Heart left ventricle (tissue), 16 donors: ENCODE results near the gene WDR6. TPM values are rescaled to one million over a fixed set of nuclear protein-coding genes. Genes with fewer than 3 reads are reported as not detected.
A peak's percentile ranks its signal among the peaks of the same experiment; 100 is the strongest.

Experiments used
- ATAC-seq, 4 donors: fragments of 200-7000 bp; cut with Tn5 transposase; one replicate each; pipeline ENCODE4 v1.9.1; 2020 to 2022; ENCODE audit warnings: moderate library complexity in 4 of 4, mild to moderate bottlenecking in 3 of 4, moderate number of reproducible peaks in 1 of 4
- DNase-seq, 5 donors: peaks; one replicate each; pipeline ENCODE4 v3.0.0-alpha.2; 2020
- H3K27ac ChIP-seq, 12 donors: fragments of 200-600 bp; sonication (generic) in 4 of 12; one replicate each; pipeline versions ENCODE4 v1.5.0 to v1.8.0; 2016 to 2022; ENCODE audit warnings: mild to moderate bottlenecking in 2 of 12
- H3K27me3 ChIP-seq, 9 donors: fragments of 200-600 bp; sonication (generic) in 2 of 9; one replicate each; pipeline versions ENCODE4 v1.5.1 to v1.8.0; 2016 to 2022; ENCODE audit warnings: mild to moderate bottlenecking in 3 of 9
- H3K36me3 ChIP-seq, 9 donors: fragments of 200-600 bp; sonication (generic) in 2 of 9; one replicate each; pipeline versions ENCODE4 v1.5.0 to v1.8.0; 2018 to 2022; ENCODE audit warnings: mild to moderate bottlenecking in 2 of 9
- H3K4me1 ChIP-seq, 12 donors: fragments of 200-600 bp; sonication (generic) in 4 of 12; one replicate each; pipeline versions ENCODE4 v1.5.0 to v1.8.0; 2016 to 2022; ENCODE audit warnings: mild to moderate bottlenecking in 3 of 12
- H3K4me3 ChIP-seq, 12 donors: fragments of 200-600 bp; sonication (generic) in 4 of 12; one replicate each; pipeline versions ENCODE4 v1.5.0 to v1.8.0; 2017 to 2022; ENCODE audit warnings: mild to moderate bottlenecking in 9 of 12, moderate library complexity in 4 of 12
- H3K9me3 ChIP-seq, 12 donors: fragments of 200-600 bp; sonication (generic) in 4 of 12; one replicate each; pipeline versions ENCODE4 v1.5.0 to v1.8.0; 2016 to 2022; ENCODE audit warnings: mild to moderate bottlenecking in 1 of 12
- POLR2A ChIP-seq, 2 donors: fragments of 450-650 bp; IDR thresholded peaks; one replicate each; pipeline ENCODE4 v1.6.1; 2017; ENCODE audit warnings: antibody characterized with exemption in 2 of 2, mild to moderate bottlenecking in 2 of 2, moderate library complexity in 2 of 2
- WGBS, 4 donors: extraction: QIAGEN DNeasy Blood & Tissue Kit in 2 of 4; methylation state at CpG; one replicate each; pipeline versions ENCODE4 v1.1.5 to v1.1.7; 2013 to 2018; 5-methylcytosine and 5-hydroxymethylcytosine counted together
- intact Hi-C, 10 donors: fragments of 100-400 bp; cut with DNase I; formaldehyde crosslinking; loops; one replicate each; pipeline versions ENCODE4 v1.11.1 to v1.14.2; 2022
- polyA plus RNA-seq, 2 donors: library from polyadenylated mRNA; stranded (reverse); fragments of 200-250 nt; gene quantifications; one replicate each; pipeline ENCODE4 v1.2.3, GENCODE V29; 2013
- total RNA-seq, 9 donors: library from RNA; depleted of rRNA in 2 of 9; stranded (reverse); fragments of >200 nt in 2 of 9; fragmentation: NEBNext Ultra II Directional in 3 of 9; extraction: Animal tissue kit (Norgen Biotek cat#: 25700) in 3 of 9; gene quantifications; one replicate each; pipeline versions ENCODE4 v1.1.0 to v1.2.4, GENCODE V29; 2016 to 2023
- TF ChIP-seq, protein P1 (sequence below), 12 donors: fragments of 200-600 bp; sonication (generic) in 4 of 12; IDR thresholded peaks; one replicate each; pipeline versions ENCODE4 v1.5.0 to v1.8.0; 2018 to 2022; ENCODE audit warnings: antibody characterized with exemption in 12 of 12, mild to moderate bottlenecking in 5 of 12
- donor health status: ischemic (EF 13 %, LVEDD 7.1; RV severe dilation, severe dysfunction).
- donor health status: healthy with polysubstance abuse.
- donor health status: DM: no; HTN: yes; CAD: no.
- donor health status: DM: no; HTN: no; CAD: no.
- donor health status: ischemic (EF 25% LVEDD 6.9; RV normal size, moderate dysfunction).
- donor health status: ischemic (EF 25% LVEDD 5.7; RV mildly dilated, moderate dysfunction).
- donor health status: healthy.
- donor health status: DM: yes; HTN: yes; CAD: no.
- donor health status: ischemic (EF 35%, LVEDD 5.7; RV mildly dilated, moderate dysfunction).
- donor health status: nonischemic (EF 11% LVEDD 7.7; RV severe dilation, severe dysfunction).
- donor health status: DM: yes; HTN: yes; CAD: no.
- donor health status: PGD.
- donor health status: ischemic (EF 29% LVEDD 5.4; RV normal size, mild dysfunction).
- donor health status: nonischemic (EF 23%, LVEDD 6.1; RV moderate dilation, normal function).

The WDR6 gene
- total and polyA plus RNA-seq, 11 donors: 56.2 to 91.2 (median 77.9) TPM

GRCh38 chr3:49013113-49013737 lies 6.0 kb downstream of the WDR6 start:
- peak overlapping the region in 9 of 12 donors; percentile 49 to 69 (median 54) for H3K27ac ChIP-seq
- 80 to 84% (median 81%) methylated on average over 14 to 19 of the region's 19 CpGs for WGBS, 4 donors
- no peak for TF ChIP-seq POLR2A (IDR thresholded peaks at IDR 0.05)
- TF ChIP-seq, protein P1, sequence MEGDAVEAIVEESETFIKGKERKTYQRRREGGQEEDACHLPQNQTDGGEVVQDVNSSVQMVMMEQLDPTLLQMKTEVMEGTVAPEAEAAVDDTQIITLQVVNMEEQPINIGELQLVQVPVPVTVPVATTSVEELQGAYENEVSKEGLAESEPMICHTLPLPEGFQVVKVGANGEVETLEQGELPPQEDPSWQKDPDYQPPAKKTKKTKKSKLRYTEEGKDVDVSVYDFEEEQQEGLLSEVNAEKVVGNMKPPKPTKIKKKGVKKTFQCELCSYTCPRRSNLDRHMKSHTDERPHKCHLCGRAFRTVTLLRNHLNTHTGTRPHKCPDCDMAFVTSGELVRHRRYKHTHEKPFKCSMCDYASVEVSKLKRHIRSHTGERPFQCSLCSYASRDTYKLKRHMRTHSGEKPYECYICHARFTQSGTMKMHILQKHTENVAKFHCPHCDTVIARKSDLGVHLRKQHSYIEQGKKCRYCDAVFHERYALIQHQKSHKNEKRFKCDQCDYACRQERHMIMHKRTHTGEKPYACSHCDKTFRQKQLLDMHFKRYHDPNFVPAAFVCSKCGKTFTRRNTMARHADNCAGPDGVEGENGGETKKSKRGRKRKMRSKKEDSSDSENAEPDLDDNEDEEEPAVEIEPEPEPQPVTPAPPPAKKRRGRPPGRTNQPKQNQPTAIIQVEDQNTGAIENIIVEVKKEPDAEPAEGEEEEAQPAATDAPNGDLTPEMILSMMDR (IDR thresholded peaks at IDR 0.05): no peak
- no peaks in the 10 kb centered on the region for H3K27me3 ChIP-seq
- H3K36me3 ChIP-seq: peaks cover 0 to 57% (median 39%) of the 10 kb centered on the region in 9 donors
- ATAC-seq (no peak), DNase-seq (peak in 1 of 5 donors; percentile 5)
- H3K9me3 ChIP-seq: no peaks in the 10 kb centered on the region
- H3K4me3 ChIP-seq: no peak overlapping the region
- H3K4me1 ChIP-seq: peaks cover 0 to 32% (median 20%) of the 10 kb centered on the region in 12 donors
- intact Hi-C loops: no loop called here

DNA sequence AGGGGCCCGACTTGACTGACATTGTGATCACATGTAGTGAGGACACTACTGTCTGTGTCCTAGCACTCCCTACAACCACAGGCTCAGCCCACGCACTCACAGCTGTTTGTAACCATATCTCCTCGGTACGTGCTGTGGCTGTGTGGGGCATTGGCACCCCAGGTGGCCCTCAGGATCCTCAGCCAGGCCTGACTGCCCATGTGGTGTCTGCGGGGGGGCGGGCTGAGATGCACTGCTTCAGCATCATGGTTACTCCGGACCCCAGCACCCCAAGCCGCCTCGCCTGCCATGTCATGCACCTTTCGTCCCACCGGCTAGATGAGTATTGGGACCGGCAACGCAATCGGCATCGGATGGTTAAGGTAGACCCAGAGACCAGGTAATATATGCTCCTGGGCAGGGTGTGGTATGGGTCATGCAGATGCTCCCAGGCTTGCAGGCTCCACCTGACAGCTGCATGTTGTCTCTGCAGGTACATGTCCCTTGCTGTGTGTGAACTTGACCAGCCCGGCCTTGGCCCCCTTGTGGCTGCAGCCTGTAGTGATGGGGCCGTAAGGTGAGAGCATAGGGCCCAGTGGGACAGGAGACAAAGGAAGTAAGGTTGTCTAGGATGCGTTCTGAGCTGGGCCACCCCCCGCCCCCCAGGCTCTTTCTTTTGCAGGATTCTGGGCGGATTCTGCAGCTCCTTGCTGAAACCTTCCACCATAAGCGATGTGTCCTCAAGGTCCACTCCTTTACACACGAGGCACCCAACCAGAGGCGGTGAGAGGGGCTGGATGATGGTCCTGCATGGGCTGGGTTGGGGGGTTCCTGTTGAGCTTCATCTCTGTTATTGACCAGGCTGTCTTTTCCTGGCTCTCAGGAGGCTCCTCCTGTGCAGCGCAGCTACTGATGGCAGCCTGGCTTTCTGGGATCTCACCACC lies 6.8 kb downstream of the WDR6 start:
- DNase-seq (peak in 1 of 5 donors; percentile 35), ATAC-seq (no peak)
- Histone ChIP-seq H3K27me3 (no peaks in the 10 kb centered on the region), H3K4me3 (no peak overlapping the region), H3K4me1 (peaks cover 0 to 31% (median 22%) of the 10 kb centered on the region in 12 donors), H3K36me3 (peaks cover 0 to 57% (median 39%) of the 10 kb centered on the region in 9 donors), H3K27ac (peak overlapping the region in 1 of 12 donors; percentile 61), H3K9me3 (no peaks in the 10 kb centered on the region)
- intact Hi-C loops: no loop called here
- 84 to 85% (median 85%) methylated on average over 15 to 24 of the region's 24 CpGs for WGBS, 4 donors
- TF ChIP-seq, protein P1 (IDR thresholded peaks at IDR 0.05): peak in 10 of 12 donors; percentile 17 to 51 (median 38)
- no peak for TF ChIP-seq POLR2A (IDR thresholded peaks at IDR 0.05)

DNA sequence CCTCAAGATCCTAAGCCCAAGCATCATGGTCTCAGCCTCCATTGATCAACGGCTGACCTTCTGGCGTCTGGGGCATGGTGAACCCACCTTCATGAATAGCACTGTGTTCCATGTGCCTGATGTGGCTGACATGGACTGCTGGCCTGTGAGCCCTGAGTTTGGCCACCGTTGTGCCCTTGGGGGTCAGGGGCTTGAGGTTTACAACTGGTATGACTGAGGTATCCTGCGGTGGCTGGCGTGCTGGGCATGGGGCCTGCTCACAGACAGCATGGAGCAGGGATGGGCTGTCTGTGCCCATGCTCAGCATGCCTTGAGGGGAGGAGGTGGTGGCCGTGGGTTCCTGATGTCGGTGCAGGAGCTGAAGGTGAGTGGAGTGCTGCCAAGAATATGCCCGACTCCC lies 7.9 kb downstream of the WDR6 start:
- WGBS, 4 donors: 86 to 90% (median 88%) methylated on average over 5 to 8 of the region's 8 CpGs
- intact Hi-C loops: no loop called here
- peaks cover 0 to 41% (median 30%) of the 10 kb centered on the region in 12 donors for H3K4me1 ChIP-seq
- H3K27me3 ChIP-seq: no peaks in the 10 kb centered on the region
- peaks cover 0 to 57% (median 39%) of the 10 kb centered on the region in 9 donors for H3K36me3 ChIP-seq
- no peaks in the 10 kb centered on the region for H3K9me3 ChIP-seq
- DNase-seq: no peak
- TF ChIP-seq, protein P1 (IDR thresholded peaks at IDR 0.05): no peak
- TF ChIP-seq POLR2A (IDR thresholded peaks at IDR 0.05): no peak
- ATAC-seq: no peak
- H3K4me3 ChIP-seq: no peak overlapping the region
- no peak overlapping the region for H3K27ac ChIP-seq

DNA sequence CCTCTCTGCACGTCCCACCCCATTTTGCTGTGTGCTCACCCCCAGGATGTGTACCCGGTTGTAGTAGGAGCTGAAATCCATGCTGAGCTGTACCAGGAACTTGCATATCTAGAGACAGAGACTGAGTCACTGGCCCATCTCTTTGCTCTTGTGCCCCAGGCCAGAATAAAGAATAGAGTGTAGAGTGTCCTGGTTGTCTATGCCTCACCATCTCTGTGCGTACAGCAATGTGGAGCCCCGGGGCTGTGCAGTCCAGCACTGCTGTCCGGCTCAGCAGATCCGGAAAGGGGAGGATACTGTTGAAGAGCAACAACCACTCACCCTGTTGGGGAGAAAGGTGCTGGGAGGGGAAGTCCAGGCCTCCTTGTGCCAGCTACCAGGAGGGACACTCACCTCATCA lies 8.6 kb downstream of the WDR6 start:
- intact Hi-C loops: no loop called here
- peaks cover 0 to 57% (median 39%) of the 10 kb centered on the region in 9 donors for H3K36me3 ChIP-seq
- peaks cover 0 to 48% (median 36%) of the 10 kb centered on the region in 12 donors for H3K4me1 ChIP-seq

More for the DNA sequence above, 8.6 kb downstream of the WDR6 start:
- H3K27me3 ChIP-seq: no peaks in the 10 kb centered on the region
- TF ChIP-seq POLR2A (IDR thresholded peaks at IDR 0.05): no peak
- TF ChIP-seq, protein P1 (IDR thresholded peaks at IDR 0.05): no peak
- H3K4me3 ChIP-seq: no peak overlapping the region
- H3K27ac ChIP-seq: no peak overlapping the region
- 75 to 85% (median 81%) methylated on average over 3 to 6 of the region's 6 CpGs for WGBS, 4 donors
- H3K9me3 ChIP-seq: no peaks in the 10 kb centered on the region
- ATAC-seq: no peak
- no peak for DNase-seq
